Femur (tissue), 1 donor: ENCODE data around the gene GPR17.

Experiments
- DNase-seq: peaks from one replicate; pipeline ENCODE4 v3.0.0-alpha.2; 2017

Gene GPR17

GRCh38 chr2:127615511-127616166, 30.3 kb upstream of the GPR17 start:
- peak; percentile 18 for DNase-seq

GRCh38 chr2:127618551-127619202, 27.3 kb upstream of the GPR17 start:
- peak; percentile 12 for DNase-seq

- no peak for DNase-seq
These were observed 26.8 kb upstream of the GPR17 start for GRCh38 chr2:127619203-127619590.

GRCh38 chr2:127619877-127620705, 25.9 kb upstream of the GPR17 start:
- DNase-seq: peak; percentile 15

- peak; percentile 21 for DNase-seq
These were observed 25.1 kb upstream of the GPR17 start for GRCh38 chr2:127620866-127621265.

GRCh38 chr2:127621981-127622431, 23.9 kb upstream of the GPR17 start:
- no peak for DNase-seq

- DNase-seq: peak; percentile 11
These were observed 23.2 kb upstream of the GPR17 start for GRCh38 chr2:127622561-127623387.

- peak; percentile 15 for DNase-seq
These were observed 22.3 kb upstream of the GPR17 start for GRCh38 chr2:127623388-127624319.

GRCh38 chr2:127624320-127624755, 21.6 kb upstream of the GPR17 start:
- DNase-seq: no peak

GRCh38 chr2:127624756-127625571, 21.0 kb upstream of the GPR17 start:
- DNase-seq: no peak

- DNase-seq: no peak
These were observed 20.4 kb upstream of the GPR17 start for GRCh38 chr2:127625572-127625951.

- DNase-seq: no peak
These were observed 19.8 kb upstream of the GPR17 start for GRCh38 chr2:127626175-127626574.

- DNase-seq: no peak
These were observed 18.8 kb upstream of the GPR17 start for GRCh38 chr2:127626917-127627739.

GRCh38 chr2:127627740-127628571, 18.0 kb upstream of the GPR17 start:
- no peak for DNase-seq

GRCh38 chr2:127628767-127629614, 17.0 kb upstream of the GPR17 start:
- no peak for DNase-seq

GRCh38 chr2:127629637-127630036, 16.3 kb upstream of the GPR17 start:
- no peak for DNase-seq

GRCh38 chr2:127630096-127630863, 15.7 kb upstream of the GPR17 start:
- DNase-seq: no peak
